Tibial nerve (tissue), 4 donors: ENCODE data around the gene ILF2.

Experiments
- CTCF ChIP-seq, 5 experiments: fragments of 200-600 bp in 3 of 5; fragments of 450-650 bp in 2 of 5; sonication (generic) in 3 of 5; IDR thresholded peaks; one replicate each; pipeline ENCODE4 v1.5.1; 2016 to 2019; ENCODE audit warnings: antibody characterized with exemption in 5 of 5, mild to moderate bottlenecking in 3 of 5, moderate library complexity in 2 of 5
- EP300 ChIP-seq, 2 donors: sonication (generic); formaldehyde crosslinking; IDR thresholded peaks; one replicate each; pipeline ENCODE4 v1.6.1; 2017; ENCODE audit warnings: antibody characterized with exemption in 2 of 2, mild to moderate bottlenecking in 1 of 2
- POLR2A ChIP-seq, 2 donors: fragments of 450-650 bp; IDR thresholded peaks; one replicate each; pipeline ENCODE4 v1.6.1; 2017; ENCODE audit warnings: antibody characterized with exemption in 2 of 2, mild to moderate bottlenecking in 2 of 2, moderate library complexity in 2 of 2

DNA sequence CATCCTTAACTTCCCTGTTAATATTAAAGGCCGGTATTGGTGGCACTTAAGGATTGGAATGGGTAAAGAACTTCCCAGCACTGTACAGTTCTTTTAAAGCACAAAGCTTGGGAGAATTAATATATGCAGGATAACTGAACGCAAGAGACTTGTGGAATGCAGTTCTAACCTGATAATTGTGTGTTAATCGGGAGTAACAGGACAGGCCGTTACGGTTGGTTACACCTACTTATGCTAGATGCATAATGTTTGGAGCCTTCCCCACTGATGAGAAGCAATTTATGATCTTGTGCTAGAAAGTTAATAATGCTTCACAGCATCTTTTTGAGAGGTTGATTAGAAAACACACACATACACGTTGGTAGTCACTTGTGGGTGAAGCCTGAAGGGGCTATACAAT is 29.9 kb downstream of the ILF2 start:
- TF ChIP-seq CTCF (IDR thresholded peaks at IDR 0.05) = no peak
- no peak for TF ChIP-seq POLR2A (IDR thresholded peaks at IDR 0.05)
- no peak for TF ChIP-seq EP300 (IDR thresholded peaks at IDR 0.05)
